ENCODE results near the gene TMEM89.

The TMEM89 gene

DNA sequence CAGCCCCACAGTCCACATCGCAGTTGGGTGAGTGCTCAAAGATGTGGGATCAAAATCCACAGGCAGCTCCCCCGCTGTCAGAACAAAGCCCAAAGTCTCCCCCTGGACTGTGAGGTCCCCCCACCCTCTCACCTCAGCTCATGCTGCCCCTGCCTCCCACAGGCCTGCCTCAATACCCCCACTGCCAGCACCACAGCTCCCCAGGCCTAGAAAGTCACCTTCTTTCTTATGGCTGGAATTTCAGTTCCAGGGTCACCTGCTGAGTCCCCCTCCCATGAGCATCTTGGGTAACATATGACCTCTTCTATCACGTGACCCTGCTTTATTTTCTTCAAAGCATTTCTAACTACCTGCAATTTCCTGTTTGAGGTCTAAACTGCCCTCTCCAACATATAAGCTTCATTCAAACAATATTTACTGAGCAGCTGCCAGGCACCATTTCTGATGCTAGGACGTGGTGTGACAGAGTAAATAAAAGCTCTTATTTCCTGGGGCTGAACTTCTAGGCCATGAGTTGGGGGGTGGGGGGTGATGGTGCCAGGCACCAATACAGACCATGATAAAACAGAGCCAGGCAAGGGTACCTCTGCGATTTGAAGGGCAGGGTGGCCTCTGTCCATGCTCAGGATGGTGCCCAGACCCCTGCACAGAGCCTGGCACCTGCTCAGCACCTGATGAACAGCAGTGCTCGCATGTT lies 2.4 kb upstream of the TMEM89 start:
- Mint-ChIP-seq H3K27me3 (no peaks in the 10 kb centered on the region), H3K27ac (ENCODE audit: low read depth) (no peak overlapping the region)
- ATAC-seq (replicated peaks; ENCODE audit: extremely low read depth, poor library complexity, severe bottlenecking): no peak

DNA sequence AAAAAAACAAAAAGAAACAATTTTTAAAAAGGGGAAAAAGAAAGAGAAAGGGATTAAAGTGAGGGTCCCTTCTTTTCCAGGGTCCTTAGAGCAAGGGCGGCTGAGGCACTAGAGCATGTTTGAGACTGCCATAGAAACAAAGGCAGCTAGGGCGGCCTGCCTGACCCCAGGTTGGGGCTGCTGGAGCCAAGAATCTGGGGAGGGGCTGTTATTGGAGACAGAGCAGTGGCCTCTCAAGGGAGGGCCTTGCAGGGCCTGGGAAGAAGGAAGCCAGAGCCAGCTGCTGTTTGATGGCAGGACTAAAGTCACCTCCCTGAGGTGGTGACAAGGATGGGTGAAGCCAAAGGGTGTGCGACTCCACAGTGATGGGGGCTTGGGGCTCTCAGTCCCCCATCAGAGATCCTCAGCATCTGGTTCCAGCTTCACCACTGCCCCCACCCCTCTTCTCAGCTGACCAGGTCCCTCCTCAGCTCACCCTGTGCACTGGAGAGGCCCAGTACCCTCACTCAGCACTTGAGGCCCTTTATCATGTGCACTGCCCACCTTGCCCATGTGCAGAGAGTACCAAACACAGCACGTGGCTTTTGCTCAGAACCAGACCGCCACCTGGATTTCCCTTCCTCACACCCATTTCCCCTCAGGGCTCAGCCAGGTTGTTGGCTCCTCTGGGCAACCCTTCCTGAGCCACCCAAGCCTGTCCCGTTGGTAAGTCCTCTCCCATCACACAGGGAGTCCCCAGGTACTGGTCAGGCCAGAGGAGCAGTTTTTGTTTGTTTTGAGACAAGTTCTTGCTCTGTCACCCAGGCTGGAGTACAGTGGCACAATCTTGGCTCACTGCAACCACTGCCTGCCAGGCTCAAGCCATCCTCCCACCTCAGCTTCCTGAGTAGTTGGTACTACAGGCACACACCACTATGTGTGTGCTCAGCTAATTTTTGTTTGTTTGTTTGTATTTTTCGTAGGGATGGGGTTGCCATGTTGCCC lies 1.7 kb downstream of the TMEM89 start:
- H3K27ac Mint-ChIP-seq (ENCODE audit: low read depth): no peak overlapping the region
- no peak overlapping the region for H3K4me3 Mint-ChIP-seq
- DNase-seq (ENCODE audit: low spot score in 2 of 2): no peak

More for the DNA sequence above, 2.4 kb upstream of the TMEM89 start:
- peaks cover 6% of the 10 kb centered on the region for H3K4me1 Mint-ChIP-seq
- no peak overlapping the region for H3K4me3 Mint-ChIP-seq
- DNase-seq (ENCODE audit: low spot score in 2 of 2): no peak
- peaks cover 3% of the 10 kb centered on the region for H3K36me3 Mint-ChIP-seq (ENCODE audit: insufficient read depth)
- H3K9me3 Mint-ChIP-seq: no peaks in the 10 kb centered on the region

DNA sequence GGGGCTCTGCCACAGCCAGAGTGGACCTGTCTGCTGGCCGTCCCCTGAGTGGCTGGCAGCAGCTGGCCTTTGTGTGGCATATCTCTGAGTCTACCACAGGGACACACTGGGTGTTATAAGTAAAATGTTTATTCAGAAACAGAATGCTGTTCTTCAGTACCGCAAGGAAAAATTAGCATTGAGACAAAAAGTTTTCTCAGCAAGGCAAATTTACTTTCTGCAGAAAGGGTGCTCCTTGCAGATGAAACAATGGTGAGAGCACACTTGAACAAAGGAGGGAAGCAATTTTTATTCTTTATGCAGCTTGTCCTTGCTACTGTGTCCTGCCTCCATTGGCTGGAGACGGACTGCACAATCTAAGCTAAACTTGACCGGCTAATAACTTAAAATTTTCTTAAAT lies 4.0 kb downstream of the TMEM89 start:
- H3K36me3 Mint-ChIP-seq (ENCODE audit: insufficient read depth): peaks cover 2% of the 10 kb centered on the region
- H3K9me3 Mint-ChIP-seq: no peaks in the 10 kb centered on the region
- H3K27me3 Mint-ChIP-seq: no peaks in the 10 kb centered on the region

More for the DNA sequence above, 1.7 kb downstream of the TMEM89 start:
- no peak for ATAC-seq (replicated peaks; ENCODE audit: extremely low read depth, poor library complexity, severe bottlenecking)
- Mint-ChIP-seq H3K9me3 (no peaks in the 10 kb centered on the region), H3K27me3 (no peaks in the 10 kb centered on the region), H3K4me1 (peaks cover 6% of the 10 kb centered on the region), H3K36me3 (ENCODE audit: insufficient read depth) (peaks cover 2% of the 10 kb centered on the region)

DNA sequence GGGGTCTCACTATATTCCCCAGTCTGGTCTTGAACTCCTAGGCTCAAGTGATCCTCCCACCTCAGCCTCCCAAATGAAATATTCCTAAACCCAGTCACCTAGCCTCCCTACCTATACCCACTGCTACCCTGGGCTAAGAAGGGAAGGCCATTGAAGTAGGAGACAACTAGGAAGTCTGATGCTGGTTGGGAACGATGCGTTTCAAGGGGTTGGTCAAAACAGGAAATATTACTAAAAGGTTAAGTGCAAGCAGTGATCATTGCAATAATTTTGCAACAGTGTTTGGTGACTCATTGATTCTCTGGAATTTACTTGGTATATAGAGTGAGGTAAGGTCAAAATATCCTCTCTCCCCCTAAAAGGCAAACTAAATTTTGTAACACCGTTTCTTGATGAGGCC lies 7.5 kb downstream of the TMEM89 start:
- Mint-ChIP-seq H3K4me3 (no peak overlapping the region), H3K4me1 (peaks cover 4% of the 10 kb centered on the region), H3K27ac (ENCODE audit: low read depth) (no peak overlapping the region), H3K9me3 (no peaks in the 10 kb centered on the region), H3K36me3 (ENCODE audit: insufficient read depth) (peaks cover 8% of the 10 kb centered on the region), H3K27me3 (no peaks in the 10 kb centered on the region)
- no peak for ATAC-seq (replicated peaks; ENCODE audit: extremely low read depth, poor library complexity, severe bottlenecking)
- no peak for DNase-seq (ENCODE audit: low spot score in 2 of 2)

More for the DNA sequence above, 4.0 kb downstream of the TMEM89 start:
- no peak for ATAC-seq (replicated peaks; ENCODE audit: extremely low read depth, poor library complexity, severe bottlenecking)
- Mint-ChIP-seq H3K4me1 (no peaks in the 10 kb centered on the region), H3K4me3 (no peak overlapping the region), H3K27ac (ENCODE audit: low read depth) (no peak overlapping the region)
- DNase-seq (ENCODE audit: low spot score in 2 of 2): no peak

DNA sequence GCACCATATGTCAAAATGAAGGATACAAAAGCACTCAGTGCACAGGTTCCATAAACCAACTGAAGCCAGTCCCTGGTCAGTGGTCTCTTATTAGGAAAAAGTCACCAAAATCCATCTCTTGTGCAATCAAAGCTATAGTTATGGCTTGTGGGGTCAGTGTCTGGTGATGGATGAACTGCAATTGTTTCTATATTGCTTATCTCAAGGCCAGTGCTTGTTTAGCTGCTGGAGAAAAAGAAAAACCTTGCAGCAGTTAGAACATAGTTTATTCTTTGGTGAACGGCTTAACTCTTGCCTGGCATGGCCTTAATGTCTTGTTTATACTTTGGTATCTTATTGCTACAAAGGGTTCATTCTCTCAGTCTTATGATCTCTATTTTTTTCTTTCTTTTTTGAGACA lies 9.3 kb downstream of the TMEM89 start:
- DNase-seq (ENCODE audit: low spot score in 2 of 2): no peak
- Mint-ChIP-seq H3K4me3 (no peak overlapping the region), H3K36me3 (ENCODE audit: insufficient read depth) (peaks cover 13% of the 10 kb centered on the region), H3K9me3 (no peaks in the 10 kb centered on the region), H3K27ac (ENCODE audit: low read depth) (no peak overlapping the region), H3K4me1 (peaks cover 13% of the 10 kb centered on the region), H3K27me3 (no peaks in the 10 kb centered on the region)
- no peak for ATAC-seq (replicated peaks; ENCODE audit: extremely low read depth, poor library complexity, severe bottlenecking)

DNA sequence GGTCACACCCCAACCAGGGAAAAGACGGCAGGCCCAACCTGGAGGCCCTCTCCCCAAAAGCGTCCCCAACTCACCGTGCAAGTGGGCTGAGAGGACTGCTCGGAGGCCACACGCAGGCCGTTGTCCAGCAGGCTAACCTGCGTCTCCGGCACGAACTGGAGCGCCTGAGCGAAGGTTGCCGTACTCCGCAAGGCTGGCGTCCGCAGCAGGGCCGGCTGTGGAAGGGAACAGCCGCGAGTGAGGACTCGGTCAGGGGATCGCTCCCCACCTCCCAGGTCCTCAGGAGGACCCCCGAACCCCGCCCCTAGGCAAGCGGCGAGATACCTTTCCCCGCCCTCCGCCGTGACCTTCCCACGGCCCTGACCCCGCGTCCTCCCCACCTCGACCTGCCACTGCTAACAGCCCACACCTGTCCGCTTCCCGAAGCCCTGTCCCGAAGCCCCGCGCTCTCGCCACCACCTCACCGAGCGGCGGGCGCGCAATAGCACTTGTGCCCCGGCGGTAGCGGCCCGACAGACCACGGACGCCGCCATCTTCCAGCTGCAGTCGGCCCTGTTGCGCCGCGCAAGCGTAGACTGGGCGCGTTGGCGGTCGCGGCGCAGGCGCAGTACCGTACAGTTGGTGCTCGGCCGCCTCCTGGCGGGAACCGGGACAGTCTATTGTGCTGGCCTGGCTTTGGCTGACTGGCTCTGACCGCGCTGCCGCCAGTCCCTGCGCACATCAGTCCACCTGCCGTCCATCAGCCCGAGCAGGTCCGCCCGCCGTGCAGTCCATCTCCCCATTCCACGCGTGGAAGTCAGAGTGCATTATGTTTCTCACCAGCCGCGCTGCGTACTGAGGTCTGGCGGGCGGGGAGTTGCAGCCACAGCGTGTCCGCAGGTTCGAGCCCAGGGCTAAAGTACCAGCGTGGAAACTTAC lies 12.2 kb downstream of the TMEM89 start, which contains the start of gene UQCRC1:
TSS of gene UQCRC1 (minus strand) at position 559 of the 918 bp plus-strand sequence. CDS start at position 533, 26 bp downstream.
- peaks cover 22% of the 10 kb centered on the region for H3K36me3 Mint-ChIP-seq (ENCODE audit: insufficient read depth)
- peaks cover 13% of the 10 kb centered on the region for H3K4me1 Mint-ChIP-seq
- peak within 1 kb of the TSS; percentile 97 for H3K27ac Mint-ChIP-seq (ENCODE audit: low read depth)
- no peaks in the 10 kb centered on the region for H3K9me3 Mint-ChIP-seq
- ATAC-seq (replicated peaks; ENCODE audit: extremely low read depth, poor library complexity, severe bottlenecking): peak; percentile 99
- H3K4me3 Mint-ChIP-seq: peak within 1 kb of the TSS; percentile 99
- peak; percentile 84 to 88 for DNase-seq (ENCODE audit: low spot score in 2 of 2)
- H3K27me3 Mint-ChIP-seq: no peaks in the 10 kb centered on the region

DNA sequence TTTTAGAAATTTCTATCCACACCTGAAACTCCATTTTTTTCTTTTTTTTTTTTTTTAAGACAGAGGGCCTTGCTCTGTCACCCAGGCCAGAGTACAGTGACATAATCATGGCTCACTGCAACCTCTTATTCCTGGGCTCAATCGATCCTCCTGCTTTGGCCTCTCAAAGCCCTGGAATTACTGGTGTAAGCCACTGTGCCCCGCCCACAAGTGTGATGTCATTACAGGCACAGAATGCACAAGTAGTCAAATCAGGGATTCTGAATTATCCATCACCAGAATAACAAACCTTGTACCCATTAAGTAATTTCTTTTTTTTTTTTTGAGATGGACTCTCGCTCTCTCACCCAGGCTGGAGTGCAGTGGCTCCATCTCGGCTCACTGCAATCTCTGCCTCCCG lies 14.1 kb downstream of the TMEM89 start:
- Mint-ChIP-seq H3K27me3 (no peaks in the 10 kb centered on the region), H3K36me3 (ENCODE audit: insufficient read depth) (peaks cover 38% of the 10 kb centered on the region)
- DNase-seq (ENCODE audit: low spot score in 2 of 2): no peak

DNA sequence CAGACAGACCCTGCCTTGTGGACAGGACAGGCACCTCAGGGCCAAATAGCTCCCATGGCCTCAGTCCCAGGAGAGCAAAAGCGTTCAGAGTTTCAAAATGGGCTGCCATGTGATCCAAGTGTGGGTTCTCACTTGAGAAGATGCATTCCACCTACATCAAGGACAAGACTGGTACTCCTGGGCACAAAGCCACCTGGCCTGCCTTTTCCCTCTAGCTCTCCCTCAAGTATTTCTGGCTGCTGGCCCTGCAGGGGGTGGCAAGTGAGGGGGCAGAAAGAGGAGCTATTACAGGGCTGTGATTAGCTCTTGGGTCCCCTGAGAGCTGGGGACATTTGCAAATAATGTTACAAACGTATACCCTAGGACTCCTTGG lies 20.0 kb downstream of the TMEM89 start:
- H3K36me3 Mint-ChIP-seq (ENCODE audit: insufficient read depth): peaks cover 49% of the 10 kb centered on the region
- DNase-seq (ENCODE audit: low spot score in 2 of 2) (no peak), ATAC-seq (replicated peaks; ENCODE audit: extremely low read depth, poor library complexity, severe bottlenecking) (no peak)
- H3K9me3 Mint-ChIP-seq: no peaks in the 10 kb centered on the region
- peaks cover 7% of the 10 kb centered on the region for H3K4me1 Mint-ChIP-seq
- H3K27ac Mint-ChIP-seq (ENCODE audit: low read depth): no peak overlapping the region
- H3K27me3 Mint-ChIP-seq: no peaks in the 10 kb centered on the region
- no peak overlapping the region for H3K4me3 Mint-ChIP-seq

More for the DNA sequence above, 14.1 kb downstream of the TMEM89 start:
- Mint-ChIP-seq H3K9me3 (no peaks in the 10 kb centered on the region), H3K4me1 (peaks cover 20% of the 10 kb centered on the region), H3K4me3 (no peak overlapping the region), H3K27ac (ENCODE audit: low read depth) (no peak overlapping the region)
- no peak for ATAC-seq (replicated peaks; ENCODE audit: extremely low read depth, poor library complexity, severe bottlenecking)

DNA sequence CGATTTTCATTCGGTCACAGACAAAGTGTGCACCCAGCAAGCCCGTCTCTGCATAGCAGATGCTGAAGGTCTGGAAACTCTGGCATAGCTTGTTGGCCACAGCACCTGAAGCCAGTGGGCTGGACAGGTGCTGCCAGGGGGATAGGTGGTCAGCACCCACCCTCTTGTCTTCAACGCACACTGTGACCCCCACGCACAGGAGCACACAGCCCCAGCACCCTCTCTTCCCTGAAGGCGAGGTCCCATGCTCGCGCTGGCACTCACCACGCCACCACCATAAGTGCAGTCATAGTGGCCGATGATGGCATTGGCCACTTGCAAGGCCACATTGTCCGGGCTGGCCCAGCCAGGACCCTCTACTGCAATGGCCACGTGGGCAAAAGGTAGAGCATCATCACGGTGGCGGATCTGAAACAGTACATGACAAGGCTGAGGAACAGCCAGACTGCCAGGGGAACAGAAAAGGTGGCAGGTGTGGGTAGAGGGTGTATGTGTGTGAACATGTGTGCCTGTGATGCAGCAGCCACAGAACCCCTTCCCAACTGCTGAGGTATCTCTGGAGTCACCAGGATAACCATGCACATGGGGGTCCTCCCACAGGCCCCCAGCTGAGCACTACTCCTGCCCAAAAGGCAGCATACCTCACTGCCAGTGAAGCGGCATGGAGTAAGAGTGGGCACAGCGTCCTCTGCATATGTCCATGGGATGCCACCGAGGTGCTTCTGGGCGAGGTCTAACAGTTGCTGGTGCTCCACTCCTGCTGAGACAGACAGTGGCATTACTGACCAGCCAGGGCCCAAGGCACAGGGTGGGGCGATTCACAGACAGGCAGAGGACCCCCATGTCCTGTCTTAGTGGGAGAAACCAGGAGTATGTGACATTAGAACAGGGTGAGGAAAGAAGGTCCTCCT lies 20.6 kb downstream of the TMEM89 start:
- no peak for DNase-seq (ENCODE audit: low spot score in 2 of 2)
- Mint-ChIP-seq H3K36me3 (ENCODE audit: insufficient read depth) (peaks cover 44% of the 10 kb centered on the region), H3K27me3 (no peaks in the 10 kb centered on the region), H3K9me3 (no peaks in the 10 kb centered on the region), H3K4me1 (peaks cover 7% of the 10 kb centered on the region), H3K27ac (ENCODE audit: low read depth) (no peak overlapping the region), H3K4me3 (no peak overlapping the region)
- no peak for ATAC-seq (replicated peaks; ENCODE audit: extremely low read depth, poor library complexity, severe bottlenecking)

DNA sequence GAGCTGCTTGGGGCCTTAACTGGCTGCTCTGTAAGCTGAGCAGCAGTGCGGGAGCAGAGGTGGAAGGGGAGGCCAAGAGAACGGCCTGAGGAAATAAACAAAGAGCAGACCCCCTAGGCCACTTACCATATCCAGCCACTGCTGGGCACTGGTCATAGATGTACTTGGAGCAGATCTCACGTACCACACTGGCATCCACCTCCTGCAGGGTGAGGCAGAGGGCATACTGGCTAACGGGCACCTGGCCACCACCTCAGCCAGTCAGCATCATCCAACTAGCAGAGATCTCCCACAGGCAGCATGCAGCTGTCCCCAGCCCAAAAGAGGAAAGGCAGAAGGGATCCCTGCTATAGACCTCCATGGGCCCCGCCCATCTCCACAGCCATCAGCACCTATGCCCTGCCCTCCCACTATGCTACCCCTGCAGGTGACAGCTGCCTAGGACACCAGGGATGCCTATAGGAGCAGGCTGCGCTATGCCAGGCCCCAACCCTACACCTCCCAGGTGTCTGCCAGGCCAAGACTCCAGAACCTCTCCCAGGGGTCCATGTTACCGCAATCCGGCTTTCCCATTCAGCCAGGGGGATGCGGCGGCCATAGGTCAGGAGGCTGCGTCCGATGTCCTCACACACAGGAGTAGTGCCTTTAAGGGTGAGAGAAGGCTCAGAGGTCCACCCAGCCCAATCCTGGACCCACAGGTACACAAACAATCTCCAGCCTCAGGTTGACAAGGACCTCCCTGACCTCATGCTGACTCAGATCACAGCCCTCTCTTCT lies 21.9 kb downstream of the TMEM89 start:
- peaks cover 42% of the 10 kb centered on the region for H3K36me3 Mint-ChIP-seq (ENCODE audit: insufficient read depth)
- peak overlapping the region; percentile 29 for H3K27ac Mint-ChIP-seq (ENCODE audit: low read depth)
- H3K4me3 Mint-ChIP-seq: no peak overlapping the region
- ATAC-seq (replicated peaks; ENCODE audit: extremely low read depth, poor library complexity, severe bottlenecking): no peak
- DNase-seq (ENCODE audit: low spot score in 2 of 2): no peak
- no peaks in the 10 kb centered on the region for H3K9me3 Mint-ChIP-seq
- peaks cover 7% of the 10 kb centered on the region for H3K4me1 Mint-ChIP-seq
- peaks cover 1% of the 10 kb centered on the region for H3K27me3 Mint-ChIP-seq

DNA sequence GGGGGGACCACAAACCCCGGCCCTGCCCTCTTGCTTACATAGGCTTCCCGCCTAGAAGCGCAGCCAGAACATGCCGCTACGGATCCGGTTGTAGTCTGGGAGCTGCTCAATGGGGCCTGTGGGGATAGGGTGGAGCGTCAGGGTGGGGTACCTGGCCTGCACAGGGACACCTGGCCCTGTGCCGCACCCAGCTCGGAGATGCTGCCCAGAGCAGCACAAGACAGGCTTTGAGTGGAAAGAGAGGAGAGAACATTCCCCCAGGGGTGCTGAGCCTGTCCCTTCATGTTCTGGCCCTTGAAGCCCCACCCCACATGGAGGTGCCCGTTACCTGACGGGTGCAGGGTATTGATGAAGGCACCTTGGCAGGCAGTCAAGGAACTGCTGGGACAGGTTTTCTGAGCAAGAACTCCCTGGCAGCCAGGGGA lies 22.5 kb downstream of the TMEM89 start:
- H3K27ac Mint-ChIP-seq (ENCODE audit: low read depth): peak overlapping the region; percentile 29

More for the DNA sequence above, 22.5 kb downstream of the TMEM89 start:
- DNase-seq (ENCODE audit: low spot score in 2 of 2): no peak
- ATAC-seq (replicated peaks; ENCODE audit: extremely low read depth, poor library complexity, severe bottlenecking): no peak
- peaks cover 8% of the 10 kb centered on the region for H3K27me3 Mint-ChIP-seq
- peaks cover 11% of the 10 kb centered on the region for H3K4me1 Mint-ChIP-seq
- H3K9me3 Mint-ChIP-seq: no peaks in the 10 kb centered on the region
- peaks cover 37% of the 10 kb centered on the region for H3K36me3 Mint-ChIP-seq (ENCODE audit: insufficient read depth)
- no peak overlapping the region for H3K4me3 Mint-ChIP-seq
